GM12892 (cell line): ENCODE measurements around the gene TIMM23.
"Not testable (repeated sequence)": the region's sequence is repeated elsewhere in the genome, so short reads cannot be mapped to it uniquely, and the experiment has no call there.

Source experiments
- POLR2A ChIP-seq: IDR thresholded peaks from 2 replicates; pipeline ENCODE4 v1.6.1; 2011; ENCODE audit warnings: low read depth, low read length, control low read depth
- POLR2AphosphoS5 ChIP-seq: IDR thresholded peaks from 2 replicates; pipeline ENCODE4 v1.6.1; 2011; ENCODE audit warnings: low read depth, low read length, control low read depth
- TAF1 ChIP-seq: IDR thresholded peaks from 2 replicates; pipeline ENCODE4 v1.6.1; 2011; ENCODE audit warnings: low read depth, mild to moderate bottlenecking, control low read depth, low read length, borderline replicate concordance

DNA sequence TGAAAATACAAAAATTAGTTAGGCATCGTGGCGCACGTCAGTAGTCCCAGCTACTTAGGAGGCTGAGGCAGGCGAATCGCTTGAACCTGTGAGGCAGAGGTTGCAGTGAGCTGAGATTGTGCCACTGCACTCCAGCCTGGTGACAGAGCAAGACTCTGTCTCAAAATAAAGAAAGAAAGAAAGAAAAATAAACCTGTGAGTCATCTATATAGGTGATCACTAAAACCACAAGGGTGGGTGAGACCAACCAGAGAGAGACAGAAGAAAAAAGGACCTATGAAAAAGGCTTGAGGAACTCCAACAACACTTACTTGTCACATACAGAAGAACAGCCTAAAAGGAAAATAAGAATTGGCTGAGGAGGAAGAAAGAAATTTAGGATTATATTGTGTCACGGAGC lies 14.4 kb upstream of the TIMM23 start:
- not testable (repeated sequence) for TF ChIP-seq POLR2A, TAF1, POLR2AphosphoS5
